HEK293 (cell line): ENCODE results near the gene PNPLA5.

Experiments used
- AEBP2 ChIP-seq: fragments of 450-650 bp; formaldehyde crosslinking; IDR thresholded peaks from 2 replicates; pipeline ENCODE4 v1.5.1; 2016; ENCODE audit warnings: missing biosample characterization, missing genetic modification characterization, borderline replicate concordance
- ATF2 ChIP-seq: fragments of 450-650 bp; formaldehyde crosslinking; IDR thresholded peaks from 2 replicates; pipeline ENCODE4 v1.5.1; 2016; ENCODE audit warnings: missing biosample characterization, missing genetic modification characterization, low read depth
- HIC1 ChIP-seq: fragments of 450-650 bp; formaldehyde crosslinking; IDR thresholded peaks from 2 replicates; pipeline ENCODE4 v1.5.1; 2016; ENCODE audit warnings: missing biosample characterization, missing genetic modification characterization
- HOXC10 ChIP-seq: sonication (generic); formaldehyde crosslinking; IDR thresholded peaks from 2 replicates; pipeline ENCODE4 v1.8.1; 2023; ENCODE audit warnings: mild to moderate bottlenecking, missing genetic modification reagents
- KLF10 ChIP-seq: fragments of 450-650 bp; IDR thresholded peaks from 2 replicates; pipeline ENCODE4 v1.5.1; 2018; ENCODE audit warnings: missing biosample characterization, mild to moderate bottlenecking, missing genetic modification characterization
- KLF9 ChIP-seq: fragments of 450-650 bp; formaldehyde crosslinking; IDR thresholded peaks from 2 replicates; pipeline ENCODE4 v1.5.1; 2016; ENCODE audit warnings: missing biosample characterization, missing genetic modification characterization, low read depth
- PBX3 ChIP-seq: sonication (generic); formaldehyde crosslinking; IDR thresholded peaks from 2 replicates; pipeline ENCODE4 v1.8.1; 2022; ENCODE audit warnings: mild to moderate bottlenecking, moderate library complexity, missing genetic modification reagents
- SALL2 ChIP-seq: fragments of 450-650 bp; formaldehyde crosslinking; IDR thresholded peaks from 2 replicates; pipeline ENCODE4 v1.5.0; 2017; ENCODE audit warnings: missing biosample characterization, mild to moderate bottlenecking, missing genetic modification characterization, borderline replicate concordance
- SCRT1 ChIP-seq: fragments of 450-650 bp; formaldehyde crosslinking; IDR thresholded peaks from 2 replicates; pipeline ENCODE4 v1.5.1; 2016; ENCODE audit warnings: missing biosample characterization, missing genetic modification characterization, borderline replicate concordance
- SCRT2 ChIP-seq: fragments of 450-650 bp; formaldehyde crosslinking; IDR thresholded peaks from 2 replicates; pipeline ENCODE4 v1.5.1; 2016; ENCODE audit warnings: missing biosample characterization, missing genetic modification characterization
- YY2 ChIP-seq: fragments of 450-650 bp; formaldehyde crosslinking; IDR thresholded peaks from 2 replicates; pipeline ENCODE4 v1.5.1; 2016; ENCODE audit warnings: missing biosample characterization, missing genetic modification characterization
- ZBTB17 ChIP-seq: fragments of 450-650 bp; formaldehyde crosslinking; IDR thresholded peaks from 2 replicates; pipeline ENCODE4 v1.5.1; 2016; ENCODE audit warnings: missing biosample characterization, missing genetic modification characterization
- ZBTB21 ChIP-seq: fragments of 450-650 bp; formaldehyde crosslinking; IDR thresholded peaks from 2 replicates; pipeline ENCODE4 v1.5.1; 2017; ENCODE audit warnings: missing biosample characterization, missing genetic modification characterization
- ZBTB26 ChIP-seq: fragments of 450-650 bp; formaldehyde crosslinking; optimal IDR thresholded peaks from 2 replicates; pipeline ENCODE3; 2016; ENCODE audit warnings: missing biosample characterization, mild to moderate bottlenecking, missing genetic modification characterization
- ZBTB6 ChIP-seq: fragments of 450-650 bp; formaldehyde crosslinking; IDR thresholded peaks from 2 replicates; pipeline ENCODE4 v1.5.1; 2017; ENCODE audit warnings: missing biosample characterization, missing genetic modification characterization
- ZFP69B ChIP-seq: fragments of 450-650 bp; formaldehyde crosslinking; IDR thresholded peaks from 2 replicates; pipeline ENCODE4 v1.5.1; 2016; ENCODE audit warnings: missing biosample characterization, missing genetic modification characterization
- ZNF24 ChIP-seq: fragments of 450-650 bp; formaldehyde crosslinking; IDR thresholded peaks from 2 replicates; pipeline ENCODE4 v1.5.1; 2016; ENCODE audit warnings: missing biosample characterization, missing genetic modification characterization
- ZNF292 ChIP-seq: fragments of 450-650 bp; formaldehyde crosslinking; IDR thresholded peaks from 2 replicates; pipeline ENCODE4 v1.5.1; 2016; ENCODE audit warnings: low read depth, missing biosample characterization, missing genetic modification characterization, borderline replicate concordance
- ZNF335 ChIP-seq: fragments of 450-650 bp; formaldehyde crosslinking; conservative IDR thresholded peaks from 2 replicates; pipeline ENCODE4 v1.5.1; 2016; ENCODE audit warnings: missing biosample characterization, missing genetic modification characterization
- ZNF354C ChIP-seq: fragments of 450-650 bp; formaldehyde crosslinking; IDR thresholded peaks from 2 replicates; pipeline ENCODE4 v1.5.1; 2016; ENCODE audit warnings: missing biosample characterization, missing genetic modification characterization, low read depth, borderline replicate concordance
- ZNF544 ChIP-seq: fragments of 450-650 bp; formaldehyde crosslinking; IDR thresholded peaks from 2 replicates; pipeline ENCODE4 v1.5.0; 2017; ENCODE audit warnings: missing biosample characterization, missing genetic modification characterization
- ZNF549 ChIP-seq: fragments of 450-650 bp; IDR thresholded peaks from 2 replicates; pipeline ENCODE4 v1.5.1; 2018; ENCODE audit warnings: missing biosample characterization, missing genetic modification characterization, mild to moderate bottlenecking, inconsistent platforms, moderate library complexity
- ZNF561 ChIP-seq: fragments of 450-650 bp; IDR thresholded peaks from 2 replicates; pipeline ENCODE4 v1.5.1; 2018; ENCODE audit warnings: missing biosample characterization, missing genetic modification characterization, borderline replicate concordance
- ZNF629 ChIP-seq: fragments of 450-650 bp; formaldehyde crosslinking; IDR thresholded peaks from 2 replicates; pipeline ENCODE4 v1.5.1; 2017; ENCODE audit warnings: missing biosample characterization, missing genetic modification characterization
- ZNF645 ChIP-seq: fragments of 450-650 bp; formaldehyde crosslinking; IDR thresholded peaks from 2 replicates; pipeline ENCODE4; 2016; ENCODE audit warnings: missing biosample characterization, missing genetic modification characterization
- ZNF658 ChIP-seq: fragments of 450-650 bp; formaldehyde crosslinking; IDR thresholded peaks from 2 replicates; pipeline ENCODE4; 2016; ENCODE audit warnings: missing biosample characterization, missing genetic modification characterization
- ZNF660 ChIP-seq: fragments of 450-650 bp; IDR thresholded peaks from 2 replicates; pipeline ENCODE4 v1.5.1; 2018; ENCODE audit warnings: missing biosample characterization, mild to moderate bottlenecking, missing genetic modification characterization
- ZNF76 ChIP-seq: fragments of 450-650 bp; formaldehyde crosslinking; IDR thresholded peaks from 2 replicates; pipeline ENCODE4; 2016; ENCODE audit warnings: low read depth, missing biosample characterization, missing genetic modification characterization, borderline replicate concordance
- ZNF792 ChIP-seq: fragments of 450-650 bp; formaldehyde crosslinking; IDR thresholded peaks from 2 replicates; pipeline ENCODE4 v1.5.1; 2016; ENCODE audit warnings: missing biosample characterization, missing genetic modification characterization
- ZXDB ChIP-seq: fragments of 450-650 bp; formaldehyde crosslinking; IDR thresholded peaks from 2 replicates; pipeline ENCODE4 v1.5.1; 2016; ENCODE audit warnings: missing biosample characterization, missing genetic modification characterization

The PNPLA5 gene

GRCh38 chr22:43862074-43862881 is 29.5 kb downstream of the PNPLA5 start, which contains the start of gene SULT4A1 (continued):
- TF ChIP-seq ZBTB26 (tag by site-specific recombination) (peak; percentile 60), ZNF354C (tag by site-specific recombination) (no peak), ZBTB17 (0 out of 2 replicates have a peak, but pooled peaks have one; percentile 28), ZBTB6 (tag by site-specific recombination) (no peak), SALL2 (no peak), ZNF76 (tag by site-specific recombination) (no peak), ZBTB21 (peak; percentile 84), KLF9 (peak; percentile 19; the same call in 1 of the 2 replicates), ZNF792 (tag by site-specific recombination) (0 out of 2 replicates have a peak, but pooled peaks have one; percentile 31), YY2 (tag by site-specific recombination) (0 out of 2 replicates have a peak, but pooled peaks have one; percentile 34), AEBP2 (no peak), ZNF544 (tag by site-specific recombination) (no peak), ZNF645 (tag by site-specific recombination) (no peak), ZXDB (tag by site-specific recombination) (no peak), HOXC10 (CRISPR knock-in tag) (no peak), ZNF660 (tag by site-specific recombination) (0 out of 2 replicates have a peak, but pooled peaks have one; percentile 17), SCRT2 (tag by site-specific recombination) (peak; percentile 91), ATF2 (tag by site-specific recombination) (0 out of 2 replicates have a peak, but pooled peaks have one; percentile 20), HIC1 (no peak), ZNF561 (tag by site-specific recombination) (no peak), ZNF335 (peak; percentile 95), ZNF629 (peak; percentile 88), SCRT1 (tag by site-specific recombination) (no peak), ZNF549 (no peak), ZNF24 (tag by site-specific recombination) (no peak), KLF10 (tag by site-specific recombination) (no peak), PBX3 (peak; percentile 46; the same call in 1 of the 2 replicates), ZNF658 (no peak), ZFP69B (tag by site-specific recombination) (no peak), ZNF292 (tag by site-specific recombination) (no peak)
